ENCODE data around the gene UPF3A. TPM values are rescaled to one million over a fixed set of nuclear protein-coding genes. Genes with fewer than 3 reads are reported as not detected.

Gene UPF3A
- total and polyA plus RNA-seq, 2 experiments from 2014 or later: 35.7 to 48.9 TPM

- 39% methylated on average over 1 of the region's 1 CpG for WGBS (ENCODE audit: low lambda C conversion rate, missing lambda C conversion rate)
- Histone ChIP-seq H3K4me2 (peak overlapping the region; percentile 40), H4K20me1 (ENCODE audit: insufficient read depth, poor library complexity, severe bottlenecking) (peaks cover 54% of the 10 kb centered on the region), H3K9me3 (ENCODE audit: low read depth) (no peaks in the 10 kb centered on the region), H3K79me2 (peaks cover 85% of the 10 kb centered on the region), H2AFZ (no peak overlapping the region), H3K4me3 (no peak overlapping the region), H3K9me2 (replicated peaks; ENCODE audit: insufficient read depth) (no peaks in the 10 kb centered on the region), H3K4me1 (ENCODE audit: insufficient read depth) (peaks cover 28% of the 10 kb centered on the region), H3K27ac (no peak overlapping the region), H3K36me3 (replicated peaks; ENCODE audit: insufficient read depth, low read depth) (no peaks in the 10 kb centered on the region), H3K27me3 (no peaks in the 10 kb centered on the region)
- no peak for DNase-seq (ENCODE audit: low spot score)
- TF ChIP-seq CTCF (IDR thresholded peaks at IDR 0.05; ENCODE audit: poor library complexity) (no peak), EZH2 (IDR thresholded peaks at IDR 0.05; ENCODE audit: borderline replicate concordance) (no peak), EZH2phosphoT487 (IDR thresholded peaks at IDR 0.05; ENCODE audit: low read depth, severe bottlenecking, unreplicated experiment) (no peak)
These were observed 37.2 kb downstream of the UPF3A start for GRCh38 chr13:114318624-114319023.

GRCh38 chr13:114319441-114319913 is 38.1 kb downstream of the UPF3A start:
- no peak overlapping the region for H3K4me3 ChIP-seq
- H4K20me1 ChIP-seq (ENCODE audit: insufficient read depth, poor library complexity, severe bottlenecking): peaks cover 54% of the 10 kb centered on the region
- no peaks in the 10 kb centered on the region for H3K9me2 ChIP-seq (replicated peaks; ENCODE audit: insufficient read depth)
- no peaks in the 10 kb centered on the region for H3K36me3 ChIP-seq (replicated peaks; ENCODE audit: insufficient read depth, low read depth)
- peaks cover 88% of the 10 kb centered on the region for H3K79me2 ChIP-seq
- H3K27me3 ChIP-seq: no peaks in the 10 kb centered on the region
- no peaks in the 10 kb centered on the region for H3K9me3 ChIP-seq (ENCODE audit: low read depth)
- 49% methylated on average over 3 of the region's 3 CpGs for WGBS (ENCODE audit: low lambda C conversion rate, missing lambda C conversion rate)
- TF ChIP-seq EZH2phosphoT487 (IDR thresholded peaks at IDR 0.05; ENCODE audit: low read depth, severe bottlenecking, unreplicated experiment) (no peak), CTCF (IDR thresholded peaks at IDR 0.05; ENCODE audit: poor library complexity) (no peak), EZH2 (IDR thresholded peaks at IDR 0.05; ENCODE audit: borderline replicate concordance) (no peak)
- H3K4me2 ChIP-seq: peak overlapping the region; percentile 9
- H3K27ac ChIP-seq: peak overlapping the region; percentile 1
- H2AFZ ChIP-seq: no peak overlapping the region
- peaks cover 26% of the 10 kb centered on the region for H3K4me1 ChIP-seq (ENCODE audit: insufficient read depth)
- DNase-seq (ENCODE audit: low spot score): no peak

DNA sequence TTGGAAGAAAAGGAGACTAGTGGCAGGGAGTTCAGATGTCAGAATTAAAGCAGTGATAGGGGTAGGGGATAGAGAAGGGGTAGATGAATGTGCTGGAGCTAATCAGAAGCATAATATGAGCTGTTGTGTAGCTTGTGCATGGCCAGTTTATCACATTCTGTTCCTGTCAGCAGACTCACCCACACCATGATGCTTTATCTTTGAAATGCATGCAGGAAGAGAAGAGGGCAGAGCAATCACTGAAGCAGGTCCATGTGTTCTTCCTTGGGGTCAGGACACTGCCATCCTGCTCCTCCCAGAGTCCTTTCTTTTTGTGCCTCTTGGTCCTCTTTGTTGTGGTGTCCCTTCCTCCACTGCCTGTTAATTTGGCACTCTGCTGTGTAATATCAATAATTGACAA is 38.7 kb downstream of the UPF3A start:
- no peaks in the 10 kb centered on the region for H3K9me2 ChIP-seq (replicated peaks; ENCODE audit: insufficient read depth)
- H3K4me3 ChIP-seq: no peak overlapping the region
- peak overlapping the region; percentile 9 for H3K4me2 ChIP-seq
- TF ChIP-seq EZH2phosphoT487 (IDR thresholded peaks at IDR 0.05; ENCODE audit: low read depth, severe bottlenecking, unreplicated experiment): no peak
- TF ChIP-seq EZH2 (IDR thresholded peaks at IDR 0.05; ENCODE audit: borderline replicate concordance): no peak
- no peak for TF ChIP-seq CTCF (IDR thresholded peaks at IDR 0.05; ENCODE audit: poor library complexity)
- H3K27me3 ChIP-seq: no peaks in the 10 kb centered on the region
- H3K79me2 ChIP-seq: peaks cover 89% of the 10 kb centered on the region
- H2AFZ ChIP-seq: no peak overlapping the region
- no peaks in the 10 kb centered on the region for H3K36me3 ChIP-seq (replicated peaks; ENCODE audit: insufficient read depth, low read depth)
- H3K9me3 ChIP-seq (ENCODE audit: low read depth): no peaks in the 10 kb centered on the region
- peaks cover 26% of the 10 kb centered on the region for H3K4me1 ChIP-seq (ENCODE audit: insufficient read depth)
- no peak for DNase-seq (ENCODE audit: low spot score)
- H4K20me1 ChIP-seq (ENCODE audit: insufficient read depth, poor library complexity, severe bottlenecking): peaks cover 51% of the 10 kb centered on the region
- no peak overlapping the region for H3K27ac ChIP-seq

DNA sequence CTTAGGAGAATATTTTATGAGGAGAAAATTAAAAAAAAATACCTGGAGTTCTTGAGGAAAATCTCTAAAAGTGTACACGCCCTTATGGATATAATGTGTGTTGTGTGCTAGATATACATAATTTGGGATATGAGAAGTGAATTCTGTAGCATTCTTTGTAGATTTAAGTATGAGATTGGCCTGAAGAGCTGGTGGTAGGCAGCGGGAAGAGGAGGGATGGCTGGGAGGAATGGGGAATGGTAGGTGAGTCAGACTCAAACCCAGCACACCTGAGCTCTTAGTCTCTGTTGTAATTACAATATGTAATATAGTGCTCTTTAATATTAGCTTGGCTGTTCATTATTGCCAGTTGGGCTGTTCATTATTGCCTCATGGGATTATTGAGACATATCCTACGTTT is 39.9 kb downstream of the UPF3A start:
- no peaks in the 10 kb centered on the region for H3K9me2 ChIP-seq (replicated peaks; ENCODE audit: insufficient read depth)
- TF ChIP-seq EZH2 (IDR thresholded peaks at IDR 0.05; ENCODE audit: borderline replicate concordance): no peak
- H3K27ac ChIP-seq: no peak overlapping the region
- H2AFZ ChIP-seq: no peak overlapping the region
- peaks cover 41% of the 10 kb centered on the region for H4K20me1 ChIP-seq (ENCODE audit: insufficient read depth, poor library complexity, severe bottlenecking)
- H3K27me3 ChIP-seq: no peaks in the 10 kb centered on the region
- no peaks in the 10 kb centered on the region for H3K36me3 ChIP-seq (replicated peaks; ENCODE audit: insufficient read depth, low read depth)
- H3K4me1 ChIP-seq (ENCODE audit: insufficient read depth): peaks cover 20% of the 10 kb centered on the region
- WGBS (ENCODE audit: low lambda C conversion rate, missing lambda C conversion rate): 99% methylated on average over 3 of the region's 3 CpGs
- H3K4me2 ChIP-seq: no peak overlapping the region
- no peaks in the 10 kb centered on the region for H3K9me3 ChIP-seq (ENCODE audit: low read depth)
- no peak overlapping the region for H3K4me3 ChIP-seq
- no peak for DNase-seq (ENCODE audit: low spot score)
- H3K79me2 ChIP-seq: peaks cover 78% of the 10 kb centered on the region

Data from hepatocyte (in vitro differentiated cells).